ENCODE data around the gene GRIP2. TPM values are rescaled to one million over a fixed set of nuclear protein-coding genes. Genes with fewer than 3 reads are reported as not detected.

GRIP2 gene
- total RNA-seq, 1 experiment from 2014 or later, result 0.43 TPM

GRCh38 chr3:14574183-14574582 is 34.0 kb upstream of the GRIP2 start:
- Histone ChIP-seq H3K36me3 (ENCODE audit: insufficient read depth, low read length, poor library complexity, severe bottlenecking) (no peaks in the 10 kb centered on the region), H3K9me3 (ENCODE audit: low read depth, low read length, poor library complexity, severe bottlenecking) (no peaks in the 10 kb centered on the region), H3K27me3 (replicated peaks; ENCODE audit: insufficient read depth, low read depth, low read length, poor library complexity) (no peaks in the 10 kb centered on the region), H3K27ac (ENCODE audit: low read depth, low read length, poor library complexity, severe bottlenecking) (no peak overlapping the region), H3K4me3 (ENCODE audit: low read depth, low read length, poor library complexity, severe bottlenecking) (no peak overlapping the region), H3K4me1 (ENCODE audit: insufficient read depth, low read length, poor library complexity, severe bottlenecking) (no peaks in the 10 kb centered on the region)
- BruUV-seq (replicated peaks), result no TSS peak
- ChIA-PET POLR2A (ENCODE audit: low non-redundant PET) (no interaction called here), CTCF (no interaction called here)
- intact Hi-C loops (cut with micrococcal nuclease; ENCODE audit: unreplicated experiment), result no loop called here
- DNase-seq (ENCODE audit: low spot score), result no peak
- TF ChIP-seq CTCF (conservative IDR thresholded peaks at IDR 0.05; ENCODE audit: low read depth, low read length), result no peak
- no peak for TF ChIP-seq EZH2 (IDR thresholded peaks at IDR 0.05; ENCODE audit: borderline replicate concordance, low read depth, low read length, poor library complexity, severe bottlenecking)

- TF ChIP-seq EZH2 (IDR thresholded peaks at IDR 0.05; ENCODE audit: borderline replicate concordance, low read depth, low read length, poor library complexity, severe bottlenecking) (no peak), CTCF (conservative IDR thresholded peaks at IDR 0.05; ENCODE audit: low read depth, low read length) (no peak)
- no peak overlapping the region for H3K27ac ChIP-seq (ENCODE audit: low read depth, low read length, poor library complexity, severe bottlenecking)
- H3K27me3 ChIP-seq (replicated peaks; ENCODE audit: insufficient read depth, low read depth, low read length, poor library complexity), result no peaks in the 10 kb centered on the region
- ChIA-PET POLR2A (ENCODE audit: low non-redundant PET) (no interaction called here), CTCF (no interaction called here)
- intact Hi-C loops (cut with micrococcal nuclease; ENCODE audit: unreplicated experiment), result no loop called here
- H3K4me3 ChIP-seq (ENCODE audit: low read depth, low read length, poor library complexity, severe bottlenecking), result no peak overlapping the region
- DNase-seq (ENCODE audit: low spot score), result no peak
- no TSS peak for BruUV-seq (replicated peaks)
- no peaks in the 10 kb centered on the region for H3K9me3 ChIP-seq (ENCODE audit: low read depth, low read length, poor library complexity, severe bottlenecking)
- H3K4me1 ChIP-seq (ENCODE audit: insufficient read depth, low read length, poor library complexity, severe bottlenecking), result no peaks in the 10 kb centered on the region
- no peaks in the 10 kb centered on the region for H3K36me3 ChIP-seq (ENCODE audit: insufficient read depth, low read length, poor library complexity, severe bottlenecking)
These were observed 33.6 kb upstream of the GRIP2 start for GRCh38 chr3:14573706-14574105.

GRCh38 chr3:14570864-14571263 is 30.7 kb upstream of the GRIP2 start:
- Histone ChIP-seq H3K27ac (ENCODE audit: low read depth, low read length, poor library complexity, severe bottlenecking) (no peak overlapping the region), H3K4me3 (ENCODE audit: low read depth, low read length, poor library complexity, severe bottlenecking) (no peak overlapping the region), H3K27me3 (replicated peaks; ENCODE audit: insufficient read depth, low read depth, low read length, poor library complexity) (no peaks in the 10 kb centered on the region), H3K9me3 (ENCODE audit: low read depth, low read length, poor library complexity, severe bottlenecking) (no peaks in the 10 kb centered on the region), H3K4me1 (ENCODE audit: insufficient read depth, low read length, poor library complexity, severe bottlenecking) (no peaks in the 10 kb centered on the region), H3K36me3 (ENCODE audit: insufficient read depth, low read length, poor library complexity, severe bottlenecking) (no peaks in the 10 kb centered on the region)
- BruUV-seq (replicated peaks), result no TSS peak
- intact Hi-C loops (cut with micrococcal nuclease; ENCODE audit: unreplicated experiment), result no loop called here
- POLR2A ChIA-PET (ENCODE audit: low non-redundant PET), result no interaction called here
- TF ChIP-seq CTCF (conservative IDR thresholded peaks at IDR 0.05; ENCODE audit: low read depth, low read length) (no peak), EZH2 (IDR thresholded peaks at IDR 0.05; ENCODE audit: borderline replicate concordance, low read depth, low read length, poor library complexity, severe bottlenecking) (no peak)
- CTCF ChIA-PET, result no interaction called here
- no peak for DNase-seq (ENCODE audit: low spot score)
